WI38 (cell line): Measurements from ENCODE around the gene PTGFRN.

ENCODE experiments used
- H3K4me3 ChIP-seq: 2 replicates; pipeline ENCODE4 v1.5.1; 2011; ENCODE audit warnings: low read depth, mild to moderate bottlenecking, control low read depth, low read length
- TF ChIP-seq, protein P1 (sequence below): IDR thresholded peaks from 2 replicates; pipeline ENCODE4 v1.5.1; 2012; ENCODE audit warnings: low read depth, mild to moderate bottlenecking, control low read depth, low read length

Gene PTGFRN

GRCh38 chr1:116952738-116953275 is 43.1 kb downstream of the PTGFRN start:
- TF ChIP-seq, protein P1, sequence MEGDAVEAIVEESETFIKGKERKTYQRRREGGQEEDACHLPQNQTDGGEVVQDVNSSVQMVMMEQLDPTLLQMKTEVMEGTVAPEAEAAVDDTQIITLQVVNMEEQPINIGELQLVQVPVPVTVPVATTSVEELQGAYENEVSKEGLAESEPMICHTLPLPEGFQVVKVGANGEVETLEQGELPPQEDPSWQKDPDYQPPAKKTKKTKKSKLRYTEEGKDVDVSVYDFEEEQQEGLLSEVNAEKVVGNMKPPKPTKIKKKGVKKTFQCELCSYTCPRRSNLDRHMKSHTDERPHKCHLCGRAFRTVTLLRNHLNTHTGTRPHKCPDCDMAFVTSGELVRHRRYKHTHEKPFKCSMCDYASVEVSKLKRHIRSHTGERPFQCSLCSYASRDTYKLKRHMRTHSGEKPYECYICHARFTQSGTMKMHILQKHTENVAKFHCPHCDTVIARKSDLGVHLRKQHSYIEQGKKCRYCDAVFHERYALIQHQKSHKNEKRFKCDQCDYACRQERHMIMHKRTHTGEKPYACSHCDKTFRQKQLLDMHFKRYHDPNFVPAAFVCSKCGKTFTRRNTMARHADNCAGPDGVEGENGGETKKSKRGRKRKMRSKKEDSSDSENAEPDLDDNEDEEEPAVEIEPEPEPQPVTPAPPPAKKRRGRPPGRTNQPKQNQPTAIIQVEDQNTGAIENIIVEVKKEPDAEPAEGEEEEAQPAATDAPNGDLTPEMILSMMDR: no peak
- H3K4me3 ChIP-seq: no peak overlapping the region

DNA sequence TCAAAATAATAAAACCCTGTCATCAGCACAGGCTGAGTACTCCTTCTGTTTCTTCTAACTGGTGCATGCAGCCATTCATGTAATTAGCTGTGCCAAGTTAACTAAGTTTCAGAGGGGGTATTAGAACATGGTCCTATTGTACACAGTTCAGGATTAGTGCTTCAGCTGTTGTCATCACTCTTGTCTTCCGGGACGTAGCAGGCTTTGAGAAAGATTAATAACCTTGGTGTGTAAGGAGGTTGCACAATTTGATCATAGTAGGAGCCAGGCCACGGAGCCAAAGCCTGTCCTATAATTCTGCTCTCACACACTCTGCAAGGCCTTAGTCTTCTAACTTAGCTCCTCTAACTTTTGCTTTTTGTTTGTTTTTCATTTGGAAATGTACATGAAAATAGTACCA is 44.7 kb downstream of the PTGFRN start:
- TF ChIP-seq, protein P1: no peak
- no peak overlapping the region for H3K4me3 ChIP-seq

GRCh38 chr1:116956378-116956777 is 46.7 kb downstream of the PTGFRN start:
- no peak overlapping the region for H3K4me3 ChIP-seq
- TF ChIP-seq, protein P1: no peak

DNA sequence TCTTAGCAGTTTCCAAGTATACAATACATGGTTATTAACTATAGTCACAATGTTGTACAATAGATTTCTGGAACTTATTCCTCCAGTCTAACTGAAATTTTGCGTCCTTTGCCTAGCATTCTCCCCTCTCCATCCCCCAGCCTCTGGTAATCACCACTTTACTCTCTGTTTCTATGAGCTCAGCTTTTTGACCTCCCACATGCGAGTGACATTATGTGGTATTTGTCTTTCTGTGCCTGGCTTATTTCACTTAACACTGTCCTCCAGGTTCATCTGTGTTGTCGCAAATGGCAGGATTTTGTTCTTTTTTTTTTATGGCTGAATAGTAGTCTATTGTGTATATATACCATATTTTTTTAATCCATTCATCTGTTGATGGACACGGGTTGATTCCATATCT is 47.9 kb downstream of the PTGFRN start:
- TF ChIP-seq, protein P1: no peak
- H3K4me3 ChIP-seq: no peak overlapping the region

DNA sequence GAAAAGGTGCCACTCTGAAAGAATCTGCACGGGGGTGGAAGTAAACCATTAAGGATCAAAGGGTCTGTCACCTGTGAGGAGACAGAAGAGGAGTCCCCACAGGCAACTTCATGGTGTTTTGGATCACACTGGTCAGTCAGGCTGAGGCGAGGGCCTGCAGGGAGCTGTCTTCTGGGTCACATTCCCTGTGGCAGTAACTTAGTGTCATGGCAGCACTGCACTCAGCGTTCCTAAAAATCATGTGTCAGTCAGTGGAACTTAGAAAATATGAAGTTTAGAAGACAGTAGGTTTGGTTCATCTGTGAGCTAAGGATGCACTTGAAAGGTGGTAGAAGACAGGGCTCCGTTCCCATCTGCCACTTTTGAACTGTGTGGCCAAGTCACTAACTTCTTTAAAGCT is 48.4 kb downstream of the PTGFRN start:
- TF ChIP-seq, protein P1: no peak
- H3K4me3 ChIP-seq: no peak overlapping the region

DNA sequence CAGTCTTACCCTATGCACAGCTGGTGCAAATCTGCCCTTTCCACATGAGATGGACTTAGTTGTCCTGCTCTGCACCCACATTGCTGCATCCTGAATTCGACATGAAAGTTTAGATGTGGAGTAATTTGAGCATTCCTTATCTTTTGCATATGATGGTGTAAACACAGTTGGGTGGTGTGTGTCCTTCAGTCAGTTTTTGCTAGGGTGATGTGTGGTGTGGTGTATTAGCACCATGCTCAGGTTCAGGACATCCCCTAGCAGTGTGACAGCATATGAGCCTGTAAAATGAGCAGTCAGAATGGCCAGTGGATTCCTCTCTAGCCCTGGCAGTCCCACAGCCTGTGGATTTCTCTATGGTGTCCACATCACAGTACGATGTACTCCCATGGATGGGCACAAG is 49.3 kb downstream of the PTGFRN start:
- H3K4me3 ChIP-seq: no peak overlapping the region
- TF ChIP-seq, protein P1: no peak

- no peak overlapping the region for H3K4me3 ChIP-seq
- TF ChIP-seq, protein P1: no peak
These were observed 51.9 kb downstream of the PTGFRN start for GRCh38 chr1:116961606-116962005.
